ENCODE measurements around the gene MRTFA. TPM values are rescaled to one million over a fixed set of nuclear protein-coding genes. Genes with fewer than 3 reads are reported as not detected.
"Not testable (repeated sequence)": the region's sequence is repeated elsewhere in the genome, so short reads cannot be mapped to it uniquely, and the experiment has no call there.

The MRTFA gene
- polyA plus RNA-seq, 5 donors, result 15.6 to 29.7 (median 21.0) TPM

DNA sequence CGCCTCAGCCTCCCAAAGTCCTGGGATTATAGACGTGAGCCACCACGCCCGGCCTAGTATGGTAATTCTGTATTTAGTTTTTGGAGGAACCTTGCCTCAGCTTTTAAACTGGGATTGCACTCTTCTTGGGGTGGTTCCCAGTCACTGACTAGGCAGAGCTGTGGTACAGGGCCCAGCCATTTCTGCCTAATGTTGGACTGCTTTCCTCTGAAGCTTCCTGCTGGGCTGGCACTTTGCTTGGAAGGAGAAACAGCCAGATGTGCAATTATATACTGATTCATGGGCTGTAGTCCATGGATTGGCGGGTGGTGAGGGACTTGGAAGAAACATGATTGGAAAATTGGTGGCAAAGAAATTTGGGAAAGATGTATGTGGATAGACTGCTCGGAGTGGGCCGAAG, 25.2 kb upstream of the MRTFA start:
- no peak for DNase-seq

DNA sequence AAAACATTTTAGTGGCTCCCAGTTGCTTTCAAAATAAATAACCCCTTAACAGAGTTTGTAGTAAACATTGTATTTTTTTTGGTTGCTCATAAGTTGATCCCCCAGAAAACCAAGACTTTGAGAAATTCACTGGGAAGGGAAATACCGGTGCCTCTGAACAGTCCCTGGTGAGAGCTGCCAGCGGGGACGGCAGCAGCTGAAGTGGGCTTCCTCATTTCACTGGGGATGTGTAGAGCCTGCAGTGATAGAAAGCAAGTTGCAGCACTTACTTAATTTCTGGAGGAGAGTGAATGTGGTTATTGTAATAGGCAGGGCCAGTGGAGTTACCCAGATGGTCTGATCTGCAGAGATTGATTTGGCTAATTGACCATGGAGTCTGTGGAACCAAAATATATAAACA, 24.2 kb upstream of the MRTFA start:
- no peak for DNase-seq

GRCh38 chr22:40659166-40659565, 22.6 kb upstream of the MRTFA start:
- DNase-seq, result no peak

DNA sequence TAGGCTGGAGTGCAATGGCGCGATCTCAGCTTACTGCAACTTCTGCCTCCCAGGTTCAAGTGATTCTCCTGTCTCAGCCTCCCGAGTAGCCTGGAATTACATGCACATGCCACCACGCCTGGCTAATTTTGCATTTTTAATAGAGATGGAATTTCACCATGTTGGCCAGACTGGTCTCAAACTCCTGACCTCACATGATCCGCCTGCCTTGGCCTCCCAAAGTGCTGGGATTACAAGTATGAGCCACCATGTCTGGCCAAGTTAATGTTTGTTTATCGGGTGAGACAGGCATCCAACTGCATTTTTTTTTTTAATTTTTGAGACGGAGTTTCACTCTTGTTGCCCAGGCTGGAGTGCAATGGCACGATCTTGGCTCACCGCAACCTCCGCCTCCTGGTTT, 20.1 kb upstream of the MRTFA start:
- not testable (repeated sequence) for DNase-seq

GRCh38 chr22:40655941-40656340, 19.4 kb upstream of the MRTFA start:
- DNase-seq, result not testable (repeated sequence)

GRCh38 chr22:40654522-40655167, 18.1 kb upstream of the MRTFA start:
- peak; percentile 72 to 75 for DNase-seq

DNA sequence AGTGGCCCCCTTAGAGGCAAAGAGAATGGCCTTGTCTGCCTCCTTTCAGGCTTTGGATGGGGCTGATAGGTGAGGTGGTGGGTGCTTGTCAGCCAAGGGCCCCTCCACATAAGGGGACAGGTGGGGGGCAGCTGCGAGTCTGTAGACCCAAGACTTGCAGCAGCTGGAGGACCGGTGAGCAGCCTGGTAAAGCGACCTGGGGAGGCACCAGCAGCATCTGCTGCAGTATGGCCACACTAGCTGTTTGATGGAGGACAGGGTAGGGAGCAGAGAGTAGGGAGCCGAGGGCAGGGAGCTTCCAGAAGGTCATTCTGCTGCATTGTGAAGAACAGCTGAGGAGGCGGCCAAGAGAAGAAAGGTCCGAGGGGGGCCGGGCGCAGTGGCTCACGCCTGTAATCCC, 16.8 kb upstream of the MRTFA start:
- no peak for DNase-seq

- peak; percentile 93 to 96 for DNase-seq
Measured at GRCh38 chr22:40651563-40652501, 15.3 kb upstream of the MRTFA start.

DNA sequence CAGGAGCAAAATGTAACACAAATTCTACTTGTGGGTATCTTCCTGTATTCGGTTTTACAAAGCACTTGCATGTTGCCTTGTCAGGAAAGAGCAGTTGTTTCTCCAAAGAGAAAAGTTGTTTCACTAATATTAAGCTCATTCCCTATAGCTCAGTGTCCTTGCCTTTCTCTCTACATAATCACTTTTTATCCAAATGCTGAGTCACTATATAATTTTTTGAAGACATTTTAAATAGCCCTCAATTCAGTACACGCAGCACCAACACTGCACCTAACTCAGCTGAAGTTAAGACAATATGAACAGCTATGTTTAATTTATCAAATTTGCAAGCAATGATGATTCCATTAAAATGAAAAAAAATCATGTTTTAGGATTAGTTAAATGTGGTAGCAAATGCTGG, 14.5 kb upstream of the MRTFA start:
- no peak for DNase-seq

DNA sequence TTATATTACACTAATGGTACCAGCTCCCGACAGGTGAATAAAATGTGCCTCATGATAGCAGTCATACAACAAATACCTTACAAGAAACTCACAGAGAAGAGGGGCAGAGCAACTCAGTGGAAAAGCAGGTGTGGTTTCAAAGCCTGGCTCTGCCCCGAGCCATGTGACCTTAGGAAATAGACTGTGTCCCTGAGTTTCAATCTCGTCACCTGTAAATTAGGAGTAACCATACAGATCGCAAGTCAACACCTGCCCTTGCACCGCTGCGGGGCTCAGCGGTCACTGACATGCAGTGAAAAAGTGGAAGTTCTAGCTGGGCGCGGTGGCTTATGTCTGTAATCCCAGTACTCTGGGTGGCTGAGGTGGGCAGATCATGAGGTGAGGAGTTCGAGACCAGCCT, 11.9 kb upstream of the MRTFA start:
- DNase-seq, result no peak

DNA sequence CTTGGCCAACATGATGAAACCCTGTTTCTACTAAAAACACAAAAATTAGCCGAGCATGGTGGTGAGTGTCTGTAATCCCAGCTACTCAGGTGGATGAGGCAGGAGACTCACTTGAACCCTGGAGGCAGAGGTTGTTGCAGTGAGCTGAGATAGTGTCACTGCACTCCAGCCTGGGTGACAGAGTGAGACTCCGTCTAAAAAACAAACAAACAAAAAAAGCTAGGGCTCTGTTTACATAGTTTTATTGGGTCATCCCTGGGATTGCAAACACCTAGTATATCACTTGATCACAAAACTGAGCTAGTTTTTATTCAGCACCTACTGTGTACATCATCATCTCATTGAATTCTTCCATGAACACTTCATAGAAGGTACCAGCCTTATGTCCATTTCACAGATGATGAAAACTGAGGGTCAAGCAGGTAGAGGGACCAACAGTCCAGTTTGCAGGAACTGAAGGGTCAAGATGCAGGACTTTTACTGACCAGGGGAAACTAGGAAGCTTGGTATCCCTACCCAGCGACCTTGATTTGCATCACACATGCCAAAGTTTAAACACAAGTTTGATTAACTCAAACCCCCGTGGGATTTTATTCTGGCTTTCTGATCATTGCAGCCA, 9.2 kb upstream of the MRTFA start:
- DNase-seq, result no peak

DNA sequence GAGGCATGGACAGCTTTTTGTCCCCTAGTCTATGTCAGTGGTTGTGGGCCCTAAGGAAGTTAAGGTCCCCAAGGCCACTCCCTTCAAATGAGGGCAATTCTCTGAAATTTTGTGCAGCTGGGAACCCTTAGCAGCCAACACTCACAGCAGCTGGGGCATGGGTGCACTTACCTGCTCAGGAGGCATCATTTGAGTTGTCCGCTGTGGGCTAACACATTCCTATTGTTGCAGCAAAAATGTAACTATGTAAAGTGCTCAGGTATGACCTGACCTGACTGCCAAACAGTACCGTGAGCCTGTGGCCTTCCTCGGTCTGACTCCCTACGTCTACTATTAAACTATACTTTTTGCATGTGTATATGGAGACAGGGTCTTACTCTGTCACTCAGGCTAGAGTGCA, 5.8 kb upstream of the MRTFA start:
- DNase-seq, result no peak

GRCh38 chr22:40641269-40641668, 4.8 kb upstream of the MRTFA start:
- DNase-seq, result no peak

- no peak for DNase-seq
Measured at GRCh38 chr22:40638261-40638660, 1.7 kb upstream of the MRTFA start.

- DNase-seq, result no peak
Measured at GRCh38 chr22:40637183-40638150, 948 bp upstream of the MRTFA start.

DNA sequence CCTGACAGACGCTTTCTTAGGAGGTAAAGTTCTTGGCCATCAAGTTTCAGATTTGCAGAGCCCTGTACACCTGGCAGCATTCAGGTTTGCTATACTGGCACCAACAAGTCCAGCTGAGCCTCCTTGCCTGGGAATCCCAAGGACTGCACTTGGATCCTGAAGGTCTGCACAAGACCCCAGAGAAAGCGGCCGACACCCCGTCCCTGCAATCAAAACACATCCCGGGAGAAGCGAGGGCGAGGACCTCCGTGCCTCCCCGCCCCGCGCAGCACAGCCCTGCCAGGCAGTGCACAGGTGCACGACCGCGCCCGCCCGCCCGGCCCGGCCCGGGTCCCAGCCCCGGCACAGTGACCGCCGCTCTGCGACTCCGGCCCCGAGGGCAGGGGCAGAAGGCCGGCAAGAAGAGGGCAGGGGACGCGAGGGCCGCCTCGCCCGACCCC, 559 bp downstream of the MRTFA start:
- DNase-seq, result no peak

- no peak for DNase-seq
Measured at GRCh38 chr22:40635043-40635939, 1.2 kb downstream of the MRTFA start.

GRCh38 chr22:40634119-40634903, 2.2 kb downstream of the MRTFA start:
- no peak for DNase-seq

GRCh38 chr22:40633036-40633435, 3.5 kb downstream of the MRTFA start:
- DNase-seq, result no peak

GRCh38 chr22:40631925-40632324, 4.6 kb downstream of the MRTFA start:
- DNase-seq, result no peak
